ENCODE measurements around the gene CSNK1E.

Gene CSNK1E

GRCh38 chr22:38305471-38306448 lies 11.5 kb downstream of the CSNK1E start:
- DNase-seq = peak; percentile 85

- no peak for DNase-seq
These were observed 12.7 kb downstream of the CSNK1E start for GRCh38 chr22:38304526-38304925.

GRCh38 chr22:38303974-38304373 lies 13.3 kb downstream of the CSNK1E start:
- DNase-seq = no peak

GRCh38 chr22:38302906-38303305 lies 14.3 kb downstream of the CSNK1E start:
- no peak for DNase-seq

DNA sequence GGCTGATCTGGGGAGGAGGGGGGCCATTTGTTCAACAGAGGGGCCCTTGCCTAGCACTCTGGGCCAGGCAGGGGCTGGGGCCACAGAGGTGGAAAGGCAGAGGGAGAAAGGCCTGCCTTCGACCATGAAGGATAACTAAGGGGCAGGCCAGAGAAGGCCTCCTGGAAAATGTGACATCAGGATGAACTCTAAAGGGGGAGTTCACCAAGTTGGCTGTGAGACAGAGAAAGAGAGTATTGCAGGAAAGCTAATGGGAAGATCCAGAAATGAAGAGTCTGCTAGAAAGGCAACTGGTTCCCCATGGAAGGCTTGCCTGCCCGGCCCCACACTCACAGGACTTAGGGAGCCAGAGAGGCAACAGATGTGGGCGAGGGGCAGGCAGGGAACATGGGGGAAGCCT lies 16.3 kb downstream of the CSNK1E start:
- DNase-seq = no peak

DNA sequence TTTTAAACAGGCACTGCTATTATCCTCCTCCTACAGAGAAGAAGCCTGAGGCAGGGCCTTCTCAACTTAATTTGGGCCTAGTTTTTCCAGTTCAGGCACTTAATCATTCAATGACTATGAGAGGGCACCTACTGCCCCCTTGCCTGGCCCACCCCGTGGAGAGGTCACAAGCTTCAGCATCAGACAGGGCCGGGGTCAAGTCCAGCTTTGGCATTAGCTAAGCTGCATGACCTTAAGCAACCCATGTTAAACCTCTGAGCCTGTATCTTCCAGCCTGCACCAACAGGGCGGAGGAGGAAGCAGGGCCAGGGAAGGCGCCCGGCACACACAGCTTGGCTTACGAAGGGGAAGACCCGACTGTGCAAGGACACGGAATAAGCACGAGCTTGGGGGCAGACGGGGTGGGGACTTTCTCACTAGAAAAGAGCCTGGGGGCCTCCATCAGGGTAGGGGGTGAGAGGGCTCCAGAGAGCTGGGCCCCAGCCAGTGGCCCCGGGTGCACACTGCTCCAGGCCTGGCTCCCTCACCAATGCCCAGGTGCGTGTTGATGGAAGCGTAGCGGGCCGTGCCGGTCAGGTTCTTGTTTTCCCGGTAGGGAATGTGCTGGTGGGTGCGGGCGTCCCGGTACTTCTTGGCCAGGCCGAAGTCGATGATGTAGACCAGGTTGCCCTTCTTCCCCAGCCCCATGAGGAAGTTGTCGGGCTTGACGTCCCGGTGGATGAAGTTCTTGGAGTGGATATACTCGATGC lies 16.9 kb downstream of the CSNK1E start:
- no peak for DNase-seq

- DNase-seq = no peak
These were observed 17.5 kb downstream of the CSNK1E start for GRCh38 chr22:38299770-38300102.

GRCh38 chr22:38298312-38299005 lies 18.8 kb downstream of the CSNK1E start:
- DNase-seq = peak; percentile 19

DNA sequence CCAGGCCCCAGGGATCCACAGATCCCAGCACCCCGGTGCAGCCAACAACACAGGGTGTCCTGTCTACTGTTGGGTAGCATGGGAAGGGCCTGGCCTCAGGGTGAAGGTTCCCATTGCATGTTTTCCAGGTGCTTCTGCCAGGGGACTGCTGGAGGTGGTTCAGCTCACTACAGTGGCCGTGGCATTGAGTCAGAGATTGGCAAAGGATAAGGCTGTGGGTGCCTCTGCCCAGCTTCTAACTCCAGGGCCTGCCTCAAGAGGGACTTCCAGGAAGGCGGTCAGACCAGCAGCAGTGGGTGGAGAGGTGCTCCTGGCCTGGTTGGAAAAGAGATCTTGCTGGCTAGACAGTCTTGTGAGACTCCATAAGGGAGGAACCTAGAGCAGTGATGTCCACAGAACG lies 20.9 kb downstream of the CSNK1E start:
- DNase-seq = no peak

- DNase-seq = no peak
These were observed 21.4 kb downstream of the CSNK1E start for GRCh38 chr22:38295863-38296262.

DNA sequence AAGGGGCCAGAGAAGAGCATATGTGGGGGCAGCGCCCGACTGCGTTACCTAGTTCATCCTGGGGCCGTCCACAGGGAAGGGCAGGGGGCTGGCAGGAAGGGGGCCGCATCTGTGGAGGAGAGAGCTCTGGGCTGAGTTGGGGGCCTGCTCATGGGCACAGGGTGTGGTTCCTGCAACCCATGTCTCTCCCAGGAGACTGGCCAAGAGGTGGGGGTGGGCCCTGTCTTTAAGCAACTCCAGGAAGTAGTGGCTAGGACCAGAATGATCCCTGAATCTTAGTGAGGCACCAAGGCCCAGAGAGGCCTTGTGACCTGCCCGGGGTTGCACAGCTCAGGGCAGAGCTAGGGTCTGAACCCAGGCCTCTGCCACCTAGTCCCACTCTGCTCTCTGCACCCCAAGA lies 21.9 kb downstream of the CSNK1E start:
- DNase-seq = no peak

GRCh38 chr22:38294193-38294592 lies 23.0 kb downstream of the CSNK1E start:
- no peak for DNase-seq

GRCh38 chr22:38292694-38293093 lies 24.5 kb downstream of the CSNK1E start:
- DNase-seq = no peak

DNA sequence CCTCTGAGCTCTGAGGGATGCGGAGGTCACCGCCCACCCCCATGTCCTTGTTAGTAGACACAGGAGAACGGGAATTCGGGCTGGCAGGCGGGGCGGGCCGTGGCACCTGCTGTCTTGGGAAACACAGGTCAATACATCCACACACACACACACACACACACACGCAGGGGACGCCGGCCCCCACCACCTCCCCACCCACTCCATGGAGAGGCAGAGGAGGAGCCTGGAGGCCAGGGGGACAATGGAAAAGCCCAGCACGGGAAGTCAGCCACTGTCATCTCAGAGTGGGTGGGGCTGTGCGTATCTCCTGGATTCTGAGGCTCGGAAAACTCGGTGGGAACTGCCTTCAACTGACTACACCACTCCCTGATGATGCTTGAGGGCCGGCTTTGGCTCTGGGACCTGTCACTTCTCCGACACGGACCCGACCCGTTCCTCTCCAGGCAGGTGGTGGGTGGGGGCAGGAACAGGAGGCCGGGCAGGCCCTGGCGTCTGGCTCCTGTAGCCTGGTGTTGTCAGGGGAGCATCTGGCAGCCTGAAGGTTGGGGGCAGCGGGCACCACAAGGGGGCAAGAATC lies 25.9 kb downstream of the CSNK1E start:
- no peak for DNase-seq

DNA sequence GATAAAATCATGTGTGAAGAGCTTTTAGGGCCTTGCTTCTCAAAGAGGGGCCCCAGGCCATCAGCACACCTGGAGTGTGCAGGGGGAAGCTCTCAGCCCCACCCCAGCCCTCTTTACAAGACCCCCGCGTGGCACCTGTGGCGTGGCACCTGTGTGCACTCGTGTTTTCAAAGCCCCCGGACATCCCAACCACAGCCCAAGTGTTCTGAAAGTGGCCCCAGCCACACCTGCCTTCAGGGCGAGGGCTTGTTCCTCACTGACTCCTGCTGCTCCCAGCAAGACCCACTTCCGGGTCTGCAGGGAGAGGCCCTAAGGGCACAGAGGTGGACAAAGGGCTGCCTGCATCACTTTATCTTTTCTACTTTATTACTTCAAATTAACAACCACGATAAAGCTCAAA lies 26.9 kb downstream of the CSNK1E start:
- peak; percentile 12 for DNase-seq

- DNase-seq = no peak
These were observed 27.6 kb downstream of the CSNK1E start for GRCh38 chr22:38289583-38290082.

DNA sequence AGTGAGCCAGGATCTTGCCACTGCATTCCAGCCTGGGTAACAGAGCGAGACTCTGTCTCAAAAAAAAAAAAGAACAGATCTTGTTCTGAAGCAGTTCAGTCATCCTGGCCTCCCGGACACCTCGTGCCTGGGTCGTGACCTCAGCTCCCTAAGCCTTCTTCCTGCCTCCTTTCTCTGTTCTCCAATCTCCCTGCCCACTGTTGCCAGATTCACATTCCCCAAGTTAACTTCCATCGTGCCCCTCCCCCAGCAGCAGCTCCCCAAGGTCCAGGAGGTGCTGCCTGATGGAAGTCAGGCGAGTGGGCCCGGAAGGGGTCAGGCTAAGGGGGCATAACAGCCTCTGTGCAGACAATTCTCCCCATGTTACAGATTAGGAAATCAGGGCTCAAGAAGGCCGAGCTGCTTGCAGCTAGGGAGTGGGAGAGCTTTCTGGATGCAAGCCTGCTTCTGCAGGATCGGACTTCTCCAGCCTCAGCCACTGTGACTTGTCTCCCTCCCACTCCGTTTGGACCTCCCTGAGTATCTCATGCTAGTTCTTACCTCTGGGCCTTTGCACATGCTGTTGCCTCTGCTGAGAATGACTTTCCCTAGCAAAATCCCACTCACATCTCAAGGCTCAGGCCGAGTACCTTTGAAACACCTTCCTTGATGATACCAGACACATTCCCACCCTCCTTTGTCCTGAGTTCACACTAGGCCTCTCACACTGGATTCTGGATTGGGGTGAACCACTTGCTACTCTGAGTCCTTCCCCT lies 30.1 kb downstream of the CSNK1E start:
- no peak for DNase-seq

DNA sequence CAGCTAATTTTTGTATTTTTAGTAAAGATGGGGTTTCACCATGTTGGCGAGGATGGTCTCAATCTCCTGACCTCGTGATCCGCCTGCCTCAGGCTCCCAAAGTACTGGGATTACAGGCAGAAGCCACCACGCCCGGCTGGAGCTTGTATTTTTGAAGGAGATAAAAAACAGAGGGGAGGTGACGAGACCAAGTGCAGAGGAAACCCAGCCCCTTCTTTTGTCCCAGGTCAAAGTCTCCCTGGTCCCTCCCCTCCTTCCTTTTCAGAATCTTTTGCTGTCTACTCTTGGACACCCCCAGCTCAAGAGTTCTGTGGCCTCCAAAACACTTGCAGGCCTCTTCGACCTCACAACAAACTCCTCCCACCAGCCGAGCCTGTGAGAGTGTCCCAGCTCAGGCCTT lies 32.2 kb downstream of the CSNK1E start:
- no peak for DNase-seq

DNA sequence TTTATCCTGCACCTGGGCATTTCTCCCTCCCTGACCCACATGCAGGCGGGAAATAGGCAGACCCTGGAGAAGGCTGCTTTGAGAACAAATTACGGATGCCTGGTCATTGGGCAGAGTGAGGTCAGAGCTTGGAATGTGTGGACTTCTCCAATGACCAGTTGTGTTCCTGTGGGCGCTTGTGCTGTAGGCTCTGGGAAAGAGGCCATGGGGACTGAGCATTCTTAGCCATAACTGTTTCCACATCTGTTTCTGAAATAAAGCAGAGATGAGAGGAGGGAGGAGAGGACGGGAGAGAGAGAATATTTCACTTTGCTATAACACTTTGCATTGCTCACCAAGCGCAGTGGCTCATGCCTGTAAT lies 33.2 kb downstream of the CSNK1E start:
- no peak for DNase-seq

- no peak for DNase-seq
These were observed 34.8 kb downstream of the CSNK1E start for GRCh38 chr22:38282397-38282796.

DNA sequence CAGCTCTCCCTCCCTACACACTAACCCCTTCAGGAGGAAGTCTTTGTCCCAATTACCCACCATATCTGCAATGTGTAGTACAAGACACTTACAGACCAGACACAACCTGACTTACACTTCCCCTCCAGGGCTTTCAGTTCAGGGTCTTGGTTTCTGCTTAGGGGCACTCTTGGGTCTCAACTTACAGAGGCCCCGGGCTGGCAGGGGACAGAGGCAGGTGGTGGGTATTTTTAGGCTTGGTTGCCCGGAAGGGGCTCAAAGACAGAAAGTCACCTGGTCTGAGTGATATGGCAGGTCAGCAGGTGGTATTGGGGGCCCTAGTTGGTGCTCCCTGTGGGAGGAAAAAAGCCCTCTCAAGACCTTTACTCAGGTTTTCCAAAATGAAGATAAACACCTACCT lies 41.1 kb downstream of the CSNK1E start:
- DNase-seq = peak; percentile 40

DNA sequence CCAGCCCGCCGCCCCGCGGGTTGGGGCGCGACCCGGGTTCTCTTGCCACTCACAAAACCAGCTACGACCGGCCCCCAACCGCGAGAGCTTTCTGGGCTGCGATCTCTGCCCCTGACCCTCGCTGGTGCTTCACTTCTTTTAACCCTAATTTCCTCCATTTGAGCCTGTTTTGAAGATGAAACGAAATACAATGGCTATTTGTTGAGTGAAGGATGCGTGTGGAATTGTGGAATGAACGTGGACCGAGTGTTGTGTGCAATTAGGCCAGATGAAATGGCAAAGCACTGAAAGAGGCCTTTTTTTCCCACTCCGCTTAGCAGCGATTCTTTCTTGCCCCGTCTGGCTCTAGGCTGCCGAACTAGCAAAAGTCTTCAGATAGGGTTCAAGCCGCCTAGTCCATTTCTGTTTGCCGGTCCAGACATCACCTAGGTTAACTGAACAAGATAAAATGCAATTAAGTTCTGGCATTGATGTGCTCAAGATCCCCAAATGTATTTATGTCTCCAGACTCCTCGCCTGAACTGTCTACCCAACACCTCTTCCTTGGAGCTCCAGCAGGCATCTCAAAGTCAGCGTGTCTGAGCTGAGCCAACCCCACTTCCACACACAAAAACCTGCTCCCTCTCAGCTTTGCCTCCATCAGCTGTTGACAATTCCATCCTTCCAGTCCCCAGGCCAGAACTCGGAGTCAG lies 44.0 kb downstream of the CSNK1E start:
- DNase-seq = peak; percentile 25

All from RPMI8226 (cell line).